Liver (tissue), 9 donors: ENCODE measurements around the gene CLCNKB. TPM values are rescaled to one million over a fixed set of nuclear protein-coding genes. Genes with fewer than 3 reads are reported as not detected.

Experiments used
- DNase-seq: peaks from one replicate; pipeline ENCODE4 v3.0.0-alpha.2; 2017; ENCODE audit warnings: low spot score
- H3K27ac ChIP-seq, 2 donors: one replicate each; pipeline ENCODE4 v1.7.0; 2013; ENCODE audit warnings: inconsistent platforms in 2 of 2, low read length in 2 of 2, control low read depth in 1 of 2, low read depth in 1 of 2, mild to moderate bottlenecking in 1 of 2
- H3K27me3 ChIP-seq, 4 donors: one replicate each; pipeline versions ENCODE4 v1.6.1 to v1.7.0; 2013; ENCODE audit warnings: low read length in 3 of 4, inconsistent platforms in 1 of 4, mild to moderate bottlenecking in 1 of 4, moderate library complexity in 1 of 4; ENCODE audit not compliant: control insufficient read depth in 4 of 4, insufficient read depth in 4 of 4
- H3K36me3 ChIP-seq, 4 donors: one replicate each; pipeline versions ENCODE4 v1.6.1 to v1.7.0; 2013; ENCODE audit warnings: low read length in 3 of 4, mild to moderate bottlenecking in 3 of 4, low read depth in 1 of 4, moderate library complexity in 1 of 4; ENCODE audit not compliant: control insufficient read depth in 4 of 4, insufficient read depth in 3 of 4
- H3K4me1 ChIP-seq, 4 donors: one replicate each; pipeline versions ENCODE4 v1.6.1 to v1.7.0; 2013; ENCODE audit warnings: low read length in 3 of 4, mild to moderate bottlenecking in 3 of 4, moderate library complexity in 1 of 4; ENCODE audit not compliant: control insufficient read depth in 4 of 4, insufficient read depth in 4 of 4
- H3K4me3 ChIP-seq, 3 donors: one replicate each; pipeline versions ENCODE4 v1.6.1 to v1.7.0; 2013; ENCODE audit warnings: low read length in 3 of 3, control low read depth in 1 of 3, low read depth in 1 of 3, mild to moderate bottlenecking in 1 of 3
- H3K9ac ChIP-seq, 2 donors: one replicate each; pipeline ENCODE4 v1.7.0; 2013; ENCODE audit warnings: low read length in 2 of 2, mild to moderate bottlenecking in 2 of 2, moderate library complexity in 2 of 2, control low read depth in 1 of 2, low read depth in 1 of 2
- H3K9me3 ChIP-seq, 4 donors: one replicate each; pipeline versions ENCODE4 v1.6.1 to v1.7.0; 2013; ENCODE audit warnings: low read length in 3 of 4; ENCODE audit not compliant: control insufficient read depth in 4 of 4
- ATF3 ChIP-seq: IDR thresholded peaks from 2 replicates; pipeline ENCODE4 v1.6.1; 2016; ENCODE audit warnings: antibody characterized with exemption
- CTCF ChIP-seq: fragments of 150-350 bp; IDR thresholded peaks from 2 replicates; pipeline ENCODE4 v1.5.1; 2017; ENCODE audit warnings: improper control_type of control experiment, low read depth, low read length; ENCODE audit not compliant: missing input control
- EGR1 ChIP-seq, 2 donors: IDR thresholded peaks; 2 replicates each; pipeline ENCODE4 v1.6.1; 2016 to 2018; ENCODE audit warnings: antibody characterized with exemption in 2 of 2, low read depth in 2 of 2
- FOXA1 ChIP-seq: IDR thresholded peaks from 2 replicates; pipeline ENCODE4 v1.6.1; 2016; ENCODE audit warnings: antibody characterized with exemption
- GABPA ChIP-seq, 2 donors: IDR thresholded peaks in 1 of 2; conservative IDR thresholded peaks in 1 of 2; 2 replicates each; pipeline ENCODE4 v1.6.1; 2016; ENCODE audit warnings: antibody characterized with exemption in 2 of 2, mild to moderate bottlenecking in 1 of 2, moderate library complexity in 1 of 2
- HNF4A ChIP-seq, 2 donors: conservative IDR thresholded peaks; 2 replicates each; pipeline ENCODE4 v1.6.1; 2016; ENCODE audit warnings: antibody characterized with exemption in 2 of 2, mild to moderate bottlenecking in 2 of 2
- JUND ChIP-seq, 2 donors: IDR thresholded peaks; 2 replicates each; pipeline ENCODE4 v1.6.1; 2016; ENCODE audit warnings: antibody characterized with exemption in 2 of 2
- MAX ChIP-seq: IDR thresholded peaks from 2 replicates; pipeline ENCODE4 v1.6.1; 2016; ENCODE audit warnings: antibody characterized with exemption
- NR2F2 ChIP-seq: IDR thresholded peaks from 2 replicates; pipeline ENCODE4 v1.6.1; 2016; ENCODE audit warnings: antibody characterized with exemption
- REST ChIP-seq: IDR thresholded peaks from 2 replicates; pipeline ENCODE4 v1.6.1; 2016; ENCODE audit warnings: antibody characterized with exemption, mild to moderate bottlenecking
- RXRA ChIP-seq, 2 donors: IDR thresholded peaks; 2 replicates each; pipeline ENCODE4 v1.6.1; 2017 to 2018; ENCODE audit warnings: antibody characterized with exemption in 2 of 2, mild to moderate bottlenecking in 1 of 2
- TAF1 ChIP-seq: conservative IDR thresholded peaks from 2 replicates; pipeline ENCODE4 v1.6.1; 2016; ENCODE audit warnings: antibody characterized with exemption, mild to moderate bottlenecking
- YY1 ChIP-seq: IDR thresholded peaks from 2 replicates; pipeline ENCODE4 v1.6.1; 2016; ENCODE audit warnings: antibody characterized with exemption, mild to moderate bottlenecking
- ZBTB33 ChIP-seq: IDR thresholded peaks from 2 replicates; pipeline ENCODE4 v1.6.1; 2016; ENCODE audit warnings: antibody characterized with exemption
- WGBS: extraction: QIAGEN DNeasy Blood & Tissue Kit; methylation state at CpG from one replicate; pipeline ENCODE4 v1.1.7; 2013; 5-methylcytosine and 5-hydroxymethylcytosine counted together
- polyA plus RNA-seq, 2 donors: library from polyadenylated mRNA; stranded (reverse) in 1 of 2; unstranded in 1 of 2; fragments of 200-250 nt in 1 of 2; fragments of >200 nt in 1 of 2; fragmentation: Nextera tagmentation in 1 of 2; extraction: Ambion mirVana in 1 of 2; gene quantifications; one replicate each; pipeline versions ENCODE4 v1.2.1 to v1.2.3, GENCODE V29; 2013 to 2015
- total RNA-seq, 2 donors: library from RNA; depleted of rRNA; stranded (reverse); fragments of >200 nt; gene quantifications; one replicate each; pipeline ENCODE4 v1.2.3, GENCODE V29; 2014
- donor health status: healthy.
- donor health status: healthy.
- donor health status: healthy.
- donor health status: healthy.
- donor health status: healthy.

The CLCNKB gene
- not detected for total RNA-seq
- not detected for polyA plus RNA-seq

GRCh38 chr1:16043521-16043920, at the start of gene CLCNKB:
TSS of gene CLCNKB (plus strand) at chr1:16043782. CDS start at chr1:16044493, 711 bp downstream.
- no peak for DNase-seq
- TF ChIP-seq MAX (no peak), FOXA1 (no peak), NR2F2 (no peak), EGR1 (IDR thresholded peaks at IDR 0.05; ENCODE audit: low read depth in 2 of 2) (no peak), ZBTB33 (no peak), CTCF (no peak), HNF4A (conservative IDR thresholded peaks at IDR 0.05) (no peak), RXRA (IDR thresholded peaks at IDR 0.05) (no peak), ATF3 (no peak)

GRCh38 chr1:15994081-15994480, 49.5 kb upstream of the CLCNKB start:
- Histone ChIP-seq H3K9me3 (no peaks in the 10 kb centered on the region), H3K4me3 (no peak overlapping the region), H3K9ac (no peak overlapping the region), H3K4me1 (no peaks in the 10 kb centered on the region), H3K27me3 (no peaks in the 10 kb centered on the region), H3K27ac (no peak overlapping the region), H3K36me3 (no peaks in the 10 kb centered on the region)
- TF ChIP-seq EGR1 (IDR thresholded peaks at IDR 0.05; ENCODE audit: low read depth in 2 of 2) = no peak
- 93% methylated on average over 10 of the region's 10 CpGs for WGBS
- no peak for DNase-seq

More at GRCh38 chr1:16043521-16043920, at the start of gene CLCNKB:
- H3K4me1 ChIP-seq = peaks cover 0 to 1% (median under 1%) of the 10 kb centered on the region in 4 donors
- H3K9ac ChIP-seq = no peak within 1 kb of the TSS
- no peak within 1 kb of the TSS for H3K4me3 ChIP-seq
- H3K27ac ChIP-seq = no peak within 1 kb of the TSS
- no peaks in the 10 kb centered on the region for H3K36me3 ChIP-seq
- 79% methylated on average over 7 of the region's 7 CpGs for WGBS
- H3K9me3 ChIP-seq = no peaks in the 10 kb centered on the region
- no peaks in the 10 kb centered on the region for H3K27me3 ChIP-seq

GRCh38 chr1:15994590-15995351, 48.8 kb upstream of the CLCNKB start:
- H3K27ac ChIP-seq = no peak overlapping the region
- no peaks in the 10 kb centered on the region for H3K4me1 ChIP-seq
- no peak overlapping the region for H3K9ac ChIP-seq
- H3K4me3 ChIP-seq = no peak overlapping the region
- H3K27me3 ChIP-seq = no peaks in the 10 kb centered on the region
- H3K9me3 ChIP-seq = no peaks in the 10 kb centered on the region
- WGBS = 62% methylated on average over 11 of the region's 11 CpGs
- H3K36me3 ChIP-seq = no peaks in the 10 kb centered on the region
- peak; percentile 63 for DNase-seq
- no peak for TF ChIP-seq JUND (IDR thresholded peaks at IDR 0.05)
- no peak for TF ChIP-seq ATF3
- TF ChIP-seq YY1 = no peak
- TF ChIP-seq FOXA1 = no peak
- TF ChIP-seq CTCF = peak; percentile 80
- no peak for TF ChIP-seq TAF1
- TF ChIP-seq GABPA (IDR thresholded peaks at IDR 0.05 in 1 of 2, conservative IDR thresholded peaks at IDR 0.05 in 1 of 2) = no peak
- no peak for TF ChIP-seq MAX
- no peak for TF ChIP-seq REST
- no peak for TF ChIP-seq EGR1 (IDR thresholded peaks at IDR 0.05; ENCODE audit: low read depth in 2 of 2)
